OCI-M1 (cell line): Measurements from ENCODE around the gene JAZF1.
"Not testable (repeated sequence)": the region's sequence is repeated elsewhere in the genome, so short reads cannot be mapped to it uniquely, and the experiment has no call there.

Experiments used
- DNase-seq: peaks from one replicate; lab custom pipeline; 2025; lab: John Stamatoyannopoulos, UW

The JAZF1 gene

DNA sequence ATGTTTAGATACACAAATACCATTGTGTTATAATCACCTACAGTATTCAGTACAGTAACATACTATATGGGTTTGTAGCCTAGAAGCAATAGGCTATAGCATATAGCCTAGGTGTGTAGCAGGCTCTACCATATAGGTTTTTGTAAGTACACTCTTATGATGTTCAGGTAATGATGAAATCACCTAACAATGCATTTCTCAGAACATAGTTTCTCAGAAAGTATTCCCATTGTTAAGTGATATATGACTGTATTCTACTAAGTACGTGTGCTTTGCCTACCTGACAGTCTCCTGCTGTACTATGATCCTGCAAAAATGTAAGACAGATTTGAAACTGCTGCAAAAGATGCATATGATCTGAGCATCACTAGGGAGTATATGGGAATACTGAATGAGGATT lies 137.9 kb downstream of the JAZF1 start:
- DNase-seq: no peak

DNA sequence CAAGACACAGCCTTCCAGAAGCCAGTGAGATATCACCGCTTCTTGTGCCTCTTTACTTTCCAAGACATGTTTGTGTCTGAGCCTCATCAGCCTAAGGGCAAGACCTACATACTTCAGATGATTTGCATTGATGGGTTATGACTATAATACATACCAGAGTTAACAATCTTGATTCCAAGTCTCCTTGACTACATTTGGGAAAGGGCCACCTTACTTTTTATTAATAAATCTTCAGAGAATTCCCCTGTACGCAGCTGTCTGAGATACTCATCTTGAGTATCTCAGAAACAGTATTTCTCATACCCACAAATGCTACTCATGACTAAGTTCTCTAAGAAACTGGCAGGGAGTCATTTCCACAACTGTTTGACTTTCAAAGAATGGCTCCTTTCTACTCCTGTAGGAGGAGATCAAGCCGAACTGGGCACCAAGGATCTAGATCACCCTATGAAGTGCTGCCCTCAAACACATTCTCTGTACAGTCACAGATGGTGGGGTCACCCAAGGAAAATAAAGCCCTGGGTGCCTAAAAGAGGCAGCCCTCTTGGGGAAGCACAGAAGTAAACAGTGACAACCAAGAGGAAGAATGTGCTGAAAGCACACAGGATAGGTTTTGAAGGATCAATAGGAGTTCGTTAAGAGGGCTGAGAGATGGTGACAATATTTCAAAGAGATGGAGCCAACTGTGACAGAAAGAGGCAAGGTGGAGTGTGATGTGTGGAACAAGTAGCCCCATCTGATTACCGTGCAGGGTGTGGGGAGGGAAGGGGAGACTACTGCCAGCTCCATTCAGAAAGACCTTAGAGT lies 138.9 kb downstream of the JAZF1 start:
- no peak for DNase-seq

DNA sequence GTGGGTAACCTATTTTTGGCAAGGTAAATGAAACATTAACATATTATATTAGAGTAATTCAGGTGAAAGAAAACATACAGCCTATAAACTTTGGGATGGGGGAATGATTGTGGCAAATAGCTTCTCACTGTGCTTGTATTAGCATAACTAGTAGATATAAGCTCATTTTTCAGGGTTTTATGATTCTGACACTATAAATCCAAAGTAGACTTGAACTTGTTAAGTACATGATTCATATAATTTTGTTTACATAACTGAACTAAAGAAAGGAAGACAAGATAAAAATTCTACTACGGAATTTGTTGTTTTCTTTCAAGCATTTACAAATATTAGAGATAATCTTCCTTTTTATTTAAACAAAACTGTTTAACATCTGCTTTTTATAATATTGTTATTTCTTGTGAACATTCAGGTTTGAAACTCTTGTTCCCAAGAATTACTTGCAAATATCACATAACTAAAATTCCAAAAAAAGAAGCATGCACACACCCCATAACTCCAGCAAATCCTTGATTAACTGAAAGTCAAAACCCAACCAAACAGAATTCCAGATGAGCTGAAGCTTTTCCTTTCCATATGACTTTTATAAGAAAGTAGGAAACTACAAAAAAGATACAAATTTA lies 142.3 kb downstream of the JAZF1 start:
- DNase-seq: no peak

DNA sequence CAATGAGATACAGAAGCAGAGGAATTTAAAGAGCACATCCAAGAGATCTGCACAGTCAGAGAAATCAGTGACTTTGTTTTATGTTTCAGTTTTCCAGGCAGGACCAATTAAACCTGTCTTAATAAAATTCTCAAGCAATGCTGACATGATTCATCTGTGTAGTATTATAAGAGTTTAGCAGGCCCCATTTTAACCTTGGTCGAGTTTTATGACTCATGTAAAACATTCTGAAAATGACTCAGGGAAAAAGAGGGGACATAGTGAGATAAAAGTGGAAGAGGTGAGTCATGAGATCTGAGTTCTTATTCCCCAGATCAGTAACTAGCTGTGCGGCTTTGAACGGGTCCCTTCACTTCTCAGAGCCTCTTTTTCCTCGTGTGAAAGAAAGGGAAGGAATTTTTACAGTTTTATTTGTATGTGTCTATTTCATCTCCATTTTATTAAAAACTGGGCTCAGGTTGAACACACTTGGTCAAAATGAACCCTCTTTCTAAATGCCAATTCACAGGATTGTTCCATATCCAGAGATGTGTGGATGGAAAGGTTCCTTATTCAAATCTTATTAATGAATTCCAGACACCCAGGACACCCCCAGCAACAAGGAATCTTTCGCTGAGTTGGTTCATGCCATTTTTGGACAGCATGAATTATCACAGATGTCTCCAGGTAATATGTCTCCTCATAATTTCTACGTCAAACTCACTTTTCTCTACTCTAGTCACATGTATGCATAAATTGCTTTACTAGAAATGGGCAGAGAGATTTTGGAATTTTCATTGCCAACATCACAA lies 143.2 kb downstream of the JAZF1 start:
- DNase-seq: peak; percentile 72

DNA sequence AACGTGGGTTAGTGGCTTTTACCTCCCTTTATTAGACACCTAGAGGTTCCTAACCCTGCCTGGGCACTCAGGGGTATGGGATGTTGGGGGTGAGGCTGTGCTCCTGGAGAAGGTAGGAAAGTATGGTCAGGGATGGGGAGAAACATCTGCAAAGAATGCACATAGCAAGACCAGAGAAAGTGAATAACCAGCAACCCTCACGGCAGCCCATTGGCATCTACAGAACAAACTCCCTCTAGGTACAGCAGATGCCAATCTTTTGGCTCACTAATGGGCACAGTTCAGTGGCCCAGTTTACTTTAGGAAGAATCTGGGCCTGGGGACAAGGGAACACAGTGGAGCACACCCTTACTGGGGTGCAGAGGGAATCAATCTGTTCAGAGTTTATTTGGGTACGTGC lies 143.9 kb downstream of the JAZF1 start:
- DNase-seq: no peak

DNA sequence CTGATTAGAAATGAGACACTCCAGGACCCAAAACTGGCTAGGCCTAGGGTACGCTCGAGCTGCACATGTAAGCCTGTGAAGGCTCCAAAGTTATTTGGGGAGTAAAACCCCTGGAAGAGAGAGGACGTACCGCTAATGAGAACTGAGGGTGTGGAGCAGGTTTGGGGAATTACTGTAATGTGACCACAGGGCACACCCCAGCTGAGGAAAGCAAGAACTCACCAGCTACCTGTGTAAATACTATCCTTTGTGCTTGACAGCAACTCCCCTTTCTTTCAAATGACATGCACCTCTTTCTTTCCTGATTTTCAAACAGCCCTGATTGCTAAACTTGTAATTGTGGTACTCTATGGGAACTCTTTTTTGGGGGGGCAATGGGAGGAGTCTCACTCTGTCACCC lies 147.2 kb downstream of the JAZF1 start:
- DNase-seq: no peak

DNA sequence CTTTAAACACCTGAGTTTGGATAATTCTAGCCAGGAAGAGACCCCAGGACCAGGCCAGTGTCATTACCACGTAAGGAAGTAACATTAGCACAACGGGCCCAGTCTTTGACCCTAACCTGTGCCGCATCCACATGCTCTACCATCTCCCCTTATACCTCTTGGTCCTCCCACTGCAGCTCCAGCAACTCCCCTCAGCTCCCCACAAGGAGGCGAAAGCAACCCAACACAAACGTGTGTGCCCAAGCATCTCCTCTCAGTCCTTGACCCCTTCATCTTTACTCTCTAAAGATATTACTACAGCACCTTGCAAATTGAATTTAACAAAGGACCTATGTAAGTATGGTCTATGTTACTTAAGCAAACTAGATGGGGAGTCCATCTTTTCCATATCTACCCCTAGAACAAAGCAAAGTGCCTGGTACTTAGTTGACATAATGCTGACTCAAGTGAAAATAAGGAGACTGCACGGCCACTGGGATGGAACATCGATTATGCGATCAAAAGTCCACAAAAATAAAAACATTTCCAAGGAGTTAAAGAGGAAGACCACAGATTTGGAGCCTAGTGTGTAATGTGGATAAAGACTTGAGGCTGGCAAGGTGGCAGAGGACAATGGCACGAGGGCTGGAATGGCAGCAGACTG lies 147.7 kb downstream of the JAZF1 start:
- no peak for DNase-seq

DNA sequence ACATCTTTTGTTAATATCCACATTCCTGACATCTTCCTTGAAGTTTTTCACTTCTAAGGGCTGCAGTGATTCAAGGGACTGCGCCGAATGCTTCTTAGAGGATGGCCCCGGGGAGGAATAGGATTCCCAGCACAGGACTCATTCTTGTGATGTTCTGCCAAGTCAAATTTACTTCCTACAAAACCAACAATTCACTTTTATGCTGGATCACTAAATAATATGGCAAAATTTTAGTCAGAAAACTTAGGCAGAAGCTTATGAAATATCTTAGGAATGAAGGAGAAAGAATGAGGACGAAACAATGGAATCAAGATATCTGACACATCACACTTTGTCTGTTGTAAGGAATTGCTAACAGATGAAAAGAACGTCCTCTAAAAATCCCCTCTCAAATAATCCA lies 151.5 kb downstream of the JAZF1 start:
- no peak for DNase-seq

DNA sequence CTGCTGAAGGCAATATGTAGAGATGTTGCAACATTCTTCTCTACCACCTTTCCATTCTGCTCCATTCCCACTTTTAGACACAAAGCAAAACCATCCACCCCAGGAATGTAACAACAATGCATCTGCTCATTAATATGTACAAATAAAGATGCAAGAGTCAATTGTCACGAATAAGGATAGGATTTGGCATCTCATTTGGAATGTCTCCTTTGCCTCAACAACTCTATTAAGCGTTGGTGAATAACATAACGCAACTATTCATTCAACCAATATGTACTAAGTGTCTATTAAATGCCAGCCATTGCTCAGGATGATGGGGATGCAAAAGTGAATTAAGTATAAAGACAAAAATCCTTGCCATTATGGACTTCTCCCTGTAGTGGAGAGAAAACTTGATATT lies 152.1 kb downstream of the JAZF1 start:
- no peak for DNase-seq

DNA sequence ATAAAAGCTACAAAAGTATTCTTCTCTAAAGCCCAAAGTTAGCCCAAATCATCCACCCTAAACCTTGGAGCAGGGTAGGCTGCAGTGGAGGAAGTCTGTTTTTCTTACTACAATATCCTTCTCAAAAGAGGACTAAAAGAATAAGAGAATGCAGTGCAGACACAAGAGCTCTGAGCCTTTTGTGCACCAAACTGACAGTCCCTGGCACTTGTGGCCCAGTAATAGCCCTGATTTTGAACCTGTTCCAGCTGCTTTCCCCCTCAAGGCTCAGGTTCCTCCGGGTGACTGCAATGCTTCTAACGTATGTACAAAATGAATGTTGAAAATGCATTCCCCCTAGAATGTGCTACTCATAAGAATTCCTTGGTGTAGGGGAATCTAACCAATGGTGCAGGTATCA lies 154.4 kb downstream of the JAZF1 start:
- no peak for DNase-seq

DNA sequence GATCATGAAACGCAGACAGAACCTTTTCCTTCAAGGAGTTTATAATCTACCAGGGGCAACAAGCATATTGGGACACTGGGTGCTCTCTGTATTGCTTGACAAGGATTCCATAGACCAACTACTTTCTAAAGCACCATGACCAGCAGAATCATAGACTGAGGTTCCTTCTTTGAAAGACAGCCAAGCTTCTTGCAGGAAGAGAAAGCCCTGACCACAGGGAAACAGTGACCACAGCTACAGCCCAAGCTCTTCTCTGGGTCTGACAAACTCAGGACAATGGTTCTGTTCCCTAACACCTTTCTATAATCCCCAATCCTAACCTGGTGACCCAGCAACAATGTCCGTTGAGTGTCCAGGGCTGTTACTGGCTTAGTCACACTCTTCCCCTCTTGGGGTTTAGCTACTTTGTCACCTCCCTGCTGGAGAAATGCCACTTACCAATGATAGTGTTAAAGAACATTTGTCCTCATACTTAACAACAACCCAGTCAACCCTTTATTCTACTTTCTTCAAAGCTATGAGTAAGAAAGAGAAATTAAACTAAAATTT lies 155.7 kb downstream of the JAZF1 start:
- peak; percentile 2 for DNase-seq

DNA sequence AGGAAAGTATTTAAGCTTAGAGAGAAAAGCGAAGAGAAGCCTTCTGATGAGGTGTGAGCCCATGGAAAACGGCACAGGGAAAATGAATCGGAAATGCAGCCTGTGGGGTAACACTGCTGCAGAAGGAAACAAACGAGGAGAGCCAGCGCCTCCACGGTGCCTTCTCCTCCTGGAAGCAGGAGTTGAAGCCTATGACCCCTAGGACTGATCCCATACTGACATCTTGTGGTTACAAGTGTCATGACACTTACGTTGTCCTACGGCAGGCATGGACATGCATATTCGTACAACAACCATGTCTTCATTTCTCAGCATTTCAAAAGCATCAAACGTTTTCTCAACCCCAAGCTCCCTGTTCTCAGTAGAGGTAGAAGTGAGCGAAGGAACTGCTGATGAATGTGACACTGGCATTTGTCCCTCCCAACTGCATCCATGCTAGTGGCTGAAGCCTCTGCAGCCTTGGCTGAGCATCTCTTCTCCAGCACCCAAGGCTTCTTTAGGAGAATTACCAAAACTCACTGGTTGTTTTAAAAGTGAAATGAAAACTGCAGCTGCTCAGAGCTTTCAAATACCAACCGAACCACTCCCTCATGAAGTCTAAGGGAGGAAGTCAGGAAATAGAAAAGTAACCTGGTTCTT lies 160.2 kb downstream of the JAZF1 start:
- peak; percentile 68 for DNase-seq

DNA sequence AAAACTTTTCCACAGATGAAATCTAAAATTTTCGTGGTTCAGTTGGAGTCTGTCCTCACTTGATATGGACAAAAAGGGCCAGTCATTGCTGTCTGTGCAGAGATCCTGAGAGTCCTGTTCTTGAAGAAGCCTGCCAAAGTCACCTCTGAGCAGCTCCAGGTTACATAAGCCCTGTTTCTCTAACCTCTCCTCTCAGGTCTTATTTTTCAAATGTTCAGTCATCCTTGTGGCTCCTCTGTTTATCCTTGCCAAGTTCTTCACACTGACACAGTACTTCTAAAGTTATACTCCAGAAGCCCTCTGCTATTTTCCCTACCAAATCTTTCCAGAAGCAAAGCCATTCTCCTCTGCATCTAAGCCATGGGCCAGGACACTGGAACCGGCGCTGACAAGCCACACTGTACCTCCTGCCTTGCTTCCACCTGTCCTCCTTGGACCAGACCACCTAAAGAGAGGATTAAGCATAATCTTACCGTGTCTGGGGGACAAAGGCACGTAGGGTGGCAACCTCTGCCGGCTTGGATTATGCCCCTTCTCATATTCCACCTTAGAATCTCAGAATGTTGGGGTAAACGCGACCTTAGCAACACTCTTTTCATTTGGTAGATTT lies 161.6 kb downstream of the JAZF1 start:
- DNase-seq: no peak

DNA sequence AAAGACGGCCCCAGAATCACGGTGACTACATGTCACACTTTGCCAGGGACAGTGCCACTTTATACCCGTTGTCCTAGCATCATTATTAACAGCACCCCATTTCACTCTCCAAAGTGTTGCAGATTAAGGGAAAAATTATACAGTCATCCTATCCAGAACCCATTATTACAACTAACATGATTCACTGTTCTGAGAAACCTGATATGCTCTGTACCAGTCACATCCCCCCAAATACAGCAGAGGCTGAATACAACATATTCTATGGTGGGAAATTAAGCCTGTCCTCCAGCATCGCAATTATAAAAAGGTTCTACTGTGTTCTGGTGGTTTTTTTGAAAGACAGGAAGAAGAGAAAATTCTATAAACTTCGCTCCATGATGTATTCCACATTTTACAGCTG lies 162.1 kb downstream of the JAZF1 start:
- no peak for DNase-seq

DNA sequence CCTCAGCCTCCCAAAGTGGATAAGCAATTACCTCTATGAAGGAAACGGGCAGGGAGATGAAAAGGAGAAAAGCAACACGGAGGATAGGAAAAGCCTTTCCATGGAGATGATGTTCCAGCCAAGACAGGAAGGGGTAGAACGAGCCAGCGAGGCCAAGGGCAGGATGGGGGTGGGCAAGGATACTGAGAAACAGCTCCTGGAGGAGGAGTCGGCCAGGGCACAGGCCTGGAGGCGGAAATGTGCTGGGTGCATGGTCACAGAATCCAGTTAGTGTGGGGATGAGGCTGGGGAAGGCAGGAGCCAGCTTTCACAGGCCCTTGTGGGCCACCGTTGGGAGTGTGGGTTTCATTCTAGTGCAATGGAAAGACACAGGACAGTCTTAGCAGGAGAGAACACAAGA lies 162.6 kb downstream of the JAZF1 start:
- DNase-seq: no peak

DNA sequence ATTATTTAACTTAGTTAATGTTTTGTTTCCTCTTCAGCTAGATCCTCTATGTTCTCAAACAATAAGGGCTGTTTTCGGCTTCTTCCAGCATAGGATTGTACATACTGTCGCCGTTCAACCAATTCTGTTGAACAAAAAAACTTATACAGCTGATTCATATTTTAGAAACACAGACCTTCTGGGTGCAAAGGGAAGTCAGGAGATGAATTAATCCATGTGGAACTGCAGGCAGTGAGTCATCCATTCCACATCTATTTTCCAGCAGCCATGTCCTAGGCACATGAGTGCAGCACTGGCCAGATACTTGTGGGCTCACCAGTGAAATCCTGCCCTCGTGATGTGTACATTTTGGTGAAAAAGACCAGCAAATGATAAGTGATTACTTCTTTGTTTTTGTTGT lies 163.2 kb downstream of the JAZF1 start:
- no peak for DNase-seq

DNA sequence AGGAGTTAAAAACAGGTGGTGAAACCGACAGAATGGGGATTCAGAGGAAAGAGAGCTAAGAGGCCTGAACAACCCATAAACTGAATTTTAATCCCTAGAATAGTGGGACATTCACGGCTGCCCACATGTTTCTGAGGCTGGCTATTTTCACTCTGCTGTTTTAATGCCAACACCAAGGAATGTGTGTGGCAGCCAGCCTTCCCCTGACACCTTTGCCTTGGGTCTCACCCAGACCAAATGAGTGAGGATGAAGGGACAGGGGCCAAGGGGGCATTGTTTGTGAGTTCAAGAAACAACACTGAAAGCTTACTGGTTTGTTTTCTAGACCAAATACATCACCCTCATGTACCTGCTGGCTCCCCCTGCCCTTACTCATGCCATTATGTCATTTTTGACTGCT lies 164.3 kb downstream of the JAZF1 start:
- no peak for DNase-seq

DNA sequence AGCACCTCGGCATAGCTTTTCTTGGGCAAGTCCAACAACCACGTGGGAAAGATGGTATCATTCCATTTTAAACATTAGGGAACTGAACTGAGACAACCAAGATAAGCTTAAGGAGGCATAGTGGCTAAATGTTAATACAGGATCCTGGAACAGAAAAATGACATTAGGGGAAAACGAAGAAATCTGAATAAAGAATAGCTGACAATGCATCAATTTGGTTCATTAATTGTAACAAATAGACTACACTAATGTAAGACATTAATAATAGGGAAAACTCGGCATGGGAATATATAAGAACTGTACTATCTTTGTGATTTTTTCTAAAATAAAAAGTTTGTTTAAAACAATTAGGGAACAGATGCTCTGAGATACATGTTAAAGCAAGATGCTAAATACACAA lies 165.4 kb downstream of the JAZF1 start:
- DNase-seq: no peak

DNA sequence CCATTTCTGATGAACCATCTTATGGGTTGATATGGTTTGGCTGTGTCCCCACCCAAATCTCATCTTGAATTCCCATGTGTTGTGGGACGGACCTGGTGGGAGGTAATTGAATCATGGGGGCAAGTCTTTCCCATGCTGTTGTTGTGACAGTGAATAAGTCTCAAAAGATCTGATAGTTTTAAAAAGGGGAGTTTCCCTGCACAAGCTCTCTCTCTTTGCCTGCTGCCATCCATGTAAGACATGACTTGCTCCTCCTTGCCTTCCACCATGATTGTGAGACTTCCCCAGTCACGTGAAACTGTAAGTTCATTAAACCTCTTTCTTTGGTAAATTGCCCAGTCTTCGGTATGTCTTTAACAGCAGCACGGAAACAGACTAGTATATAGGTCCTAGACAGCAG lies 166.3 kb downstream of the JAZF1 start:
- DNase-seq: not testable (repeated sequence)

DNA sequence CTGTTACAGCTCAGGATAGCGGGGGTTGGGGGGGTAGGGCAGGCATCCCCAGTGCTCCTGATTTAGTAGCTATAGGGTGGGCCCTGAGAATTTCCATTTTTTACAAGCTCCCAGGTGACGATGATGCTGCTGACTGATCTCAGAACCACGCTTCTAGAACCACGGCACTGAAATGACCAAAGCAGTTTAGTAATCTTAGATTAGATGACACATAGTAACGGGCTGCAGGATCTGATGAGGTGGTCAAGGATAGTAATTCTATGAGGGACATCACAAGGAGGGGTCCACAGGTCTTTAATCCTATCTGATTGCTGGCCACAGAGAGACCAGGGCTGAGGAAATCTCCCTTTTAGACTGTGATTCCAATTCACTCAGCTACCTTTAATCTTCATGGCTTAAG lies 167.2 kb downstream of the JAZF1 start:
- no peak for DNase-seq

DNA sequence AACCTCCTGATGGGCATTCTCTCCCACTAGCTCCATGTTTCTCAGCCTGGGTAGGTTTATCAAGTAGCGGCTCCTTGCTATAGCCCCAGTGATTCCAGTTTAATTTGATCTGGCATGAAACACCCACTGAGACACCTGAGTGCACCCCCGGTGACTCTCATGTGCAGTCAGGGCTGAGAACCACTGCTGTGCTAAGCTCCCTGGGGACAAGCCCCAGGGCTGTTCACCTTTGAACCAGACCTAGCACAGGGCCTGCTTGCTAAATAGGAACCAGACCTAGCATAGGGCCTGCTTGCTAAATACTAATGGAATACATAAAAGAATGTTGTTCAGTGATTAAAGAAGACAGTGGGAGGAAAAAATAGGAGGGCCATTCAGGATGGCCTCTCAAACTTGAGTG lies 167.6 kb downstream of the JAZF1 start:
- DNase-seq: no peak
